HCT116 (cell line): ENCODE results near the gene OR56A5. TPM values are rescaled to one million over a fixed set of nuclear protein-coding genes. Genes with fewer than 3 reads are reported as not detected.

Source experiments
- ATAC-seq: fragments of 200-7000 bp; cut with Tn5 transposase; 2 replicates; pipeline ENCODE4 v1.9.1; 2020; ENCODE audit warnings: mild to moderate bottlenecking, moderate library complexity
- BruUV-seq: library from RNA; stranded (reverse); fragments of 400-500 nt; replicated peaks from 2 replicates; lab custom pipeline; 2021; lab: Mats Ljungman, UMichigan
- CTCF ChIA-PET: fragments of 300-600 bp; sonication (Branson Sonifier 250); formaldehyde crosslinking; loops from one replicate; lab custom pipeline; 2021; ENCODE audit warnings: antibody characterized with exemption; lab: Charles Lee
- POLR2A ChIA-PET: fragments of 300-600, 350-600 bp; sonication (Branson Sonifier 250); formaldehyde crosslinking; loops from one replicate; lab custom pipeline; 2021; ENCODE audit warnings: antibody characterized with exemption; lab: Charles Lee
- RAD21 ChIA-PET, 2 experiments: fragments of 300-600 bp; sonication (Branson Sonifier 250); formaldehyde crosslinking; loops; one replicate each; lab custom pipeline; 2023; ENCODE audit warnings: low total read pairs in 2 of 2; ENCODE audit not compliant: uncharacterized antibody in 2 of 2, unreplicated experiment in 2 of 2, low non-redundant PET in 1 of 2; lab: Charles Lee
- DNase-seq: peaks from one replicate; pipeline ENCODE4 v3.0.0-alpha.2; 2010; ENCODE audit warnings: low read depth, low spot score
- H2AFZ ChIP-seq: fragments of 200-600 bp; shearing (Covaris generic), sonication (generic); 2 replicates; pipeline ENCODE4 v1.6.1; 2017; ENCODE audit warnings: low read depth, mixed run types, mixed read lengths, antibody characterized with exemption, low read length; ENCODE audit not compliant: poor library complexity, severe bottlenecking
- H3K27ac ChIP-seq: 2 replicates; pipeline ENCODE4 v1.5.1; 2012; ENCODE audit warnings: low read depth, low read length
- H3K27me3 ChIP-seq: fragments of 200-600 bp; sonication (generic); 2 replicates; pipeline ENCODE4 v1.6.1; 2016; ENCODE audit warnings: mixed run types, low read length, mixed read lengths; ENCODE audit not compliant: insufficient read depth
- H3K36me3 ChIP-seq, 2 experiments: fragments of 200-500 bp in 1 of 2; fragments of 200-600 bp in 1 of 2; sonication (Bioruptor generic) in 1 of 2; sonication (generic) in 1 of 2; 2 replicates each; pipeline versions ENCODE4 v1.5.1 to v1.6.1; 2014 to 2016; ENCODE audit warnings: low read length in 2 of 2, inconsistent platforms in 1 of 2, mixed read lengths in 1 of 2, mixed run types in 1 of 2; ENCODE audit not compliant: insufficient read depth in 2 of 2, control insufficient read depth in 1 of 2
- H3K4me1 ChIP-seq, 2 experiments: fragments of 200-600 bp in 1 of 2; sonication (generic) in 1 of 2; 2 replicates each; pipeline versions ENCODE4 v1.5.1 to v1.6.1; 2012 to 2017; ENCODE audit warnings: low read length in 2 of 2, inconsistent platforms in 1 of 2, mild to moderate bottlenecking in 1 of 2, mixed read lengths in 1 of 2, mixed run types in 1 of 2, moderate library complexity in 1 of 2; ENCODE audit not compliant: insufficient read depth in 2 of 2, control insufficient read depth in 1 of 2
- H3K4me2 ChIP-seq: fragments of 200-600 bp; sonication (generic); 2 replicates; pipeline ENCODE4 v1.6.1; 2017; ENCODE audit warnings: mixed run types, low read length, mixed read lengths
- H3K4me3 ChIP-seq, 2 experiments: fragments of 200-600 bp in 1 of 2; sonication (generic) in 1 of 2; replicated peaks in 1 of 2; 2 replicates each; pipeline ENCODE4 v1.5.1; 2011 to 2016; ENCODE audit warnings: low read length in 2 of 2, control low read depth in 1 of 2, low read depth in 1 of 2, mild to moderate bottlenecking in 1 of 2, mixed read lengths in 1 of 2, mixed run types in 1 of 2
- H3K79me2 ChIP-seq: fragments of 200-600 bp; sonication (generic); 2 replicates; pipeline ENCODE4 v1.6.1; 2017; ENCODE audit warnings: mild to moderate bottlenecking, mixed run types, low read length, moderate library complexity, mixed read lengths; ENCODE audit not compliant: insufficient read depth
- H3K9ac ChIP-seq: fragments of 200-600 bp; sonication (generic); 2 replicates; pipeline ENCODE4 v1.6.1; 2016; ENCODE audit warnings: low read length, mixed read lengths
- H3K9me2 ChIP-seq: fragments of 200-600 bp; sonication (generic), shearing (Covaris generic); 2 replicates; pipeline ENCODE4 v1.6.1; 2017; ENCODE audit warnings: mixed run types, mild to moderate bottlenecking, moderate library complexity; ENCODE audit not compliant: insufficient read depth
- H3K9me3 ChIP-seq, 2 experiments: fragments of 200-500 bp in 1 of 2; fragments of 200-600 bp in 1 of 2; sonication (Bioruptor generic) in 1 of 2; sonication (generic) in 1 of 2; 2 replicates each; pipeline ENCODE4 v1.6.1; 2014 to 2017; ENCODE audit warnings: low read length in 2 of 2, mixed read lengths in 2 of 2, inconsistent platforms in 1 of 2, low read depth in 1 of 2, mild to moderate bottlenecking in 1 of 2, mixed run types in 1 of 2, moderate library complexity in 1 of 2; ENCODE audit not compliant: control insufficient read depth in 1 of 2, insufficient read depth in 1 of 2
- H4K20me1 ChIP-seq: fragments of 200-600 bp; sonication (generic), shearing (Covaris generic); 2 replicates; pipeline ENCODE4 v1.6.1; 2017; ENCODE audit warnings: mixed run types, mild to moderate bottlenecking, moderate library complexity; ENCODE audit not compliant: insufficient read depth
- EGR1 ChIP-seq: IDR thresholded peaks from 2 replicates; pipeline ENCODE4 v1.6.1; 2012; ENCODE audit warnings: low read depth
- EZH2 ChIP-seq: fragments of 200-600 bp; sonication (generic); IDR thresholded peaks from 2 replicates; pipeline ENCODE4 v1.6.1; 2017; ENCODE audit warnings: antibody characterized with exemption, mixed run types
- EZH2phosphoT487 ChIP-seq: fragments of 200-600 bp; IDR thresholded peaks from 2 replicates; pipeline ENCODE4 v1.6.1; 2018; ENCODE audit warnings: antibody characterized with exemption, borderline replicate concordance
- MAX ChIP-seq: IDR thresholded peaks from 2 replicates; pipeline ENCODE4 v1.6.1; 2012
- SIN3A ChIP-seq: IDR thresholded peaks from 2 replicates; pipeline ENCODE4 v1.6.1; 2012; ENCODE audit warnings: low read depth
- SRF ChIP-seq: IDR thresholded peaks from 2 replicates; pipeline ENCODE4 v1.6.1; 2012; ENCODE audit warnings: low read depth
- TCF7L2 ChIP-seq: IDR thresholded peaks from 2 replicates; pipeline ENCODE4 v1.7.0; 2011; ENCODE audit warnings: borderline replicate concordance, inconsistent platforms; ENCODE audit not compliant: insufficient read depth, insufficient read length; ENCODE audit errors: extremely low read depth
- YY1 ChIP-seq: IDR thresholded peaks from 2 replicates; pipeline ENCODE4 v1.6.1; 2011; ENCODE audit warnings: low read length, low read depth, moderate library complexity, mild to moderate bottlenecking; ENCODE audit not compliant: insufficient replicate concordance; ENCODE audit errors: extremely low read depth
- ZBTB33 ChIP-seq: IDR thresholded peaks from 2 replicates; pipeline ENCODE4 v1.6.1; 2011; ENCODE audit warnings: mild to moderate bottlenecking, low read length, moderate library complexity; ENCODE audit not compliant: insufficient replicate concordance; ENCODE audit errors: extremely low read depth
- intact Hi-C: fragments of 100-400 bp; cut with micrococcal nuclease; formaldehyde crosslinking; loops from 2 replicates; pipeline ENCODE4 v1.10.0; 2022
- total RNA-seq: library from RNA; stranded (reverse); gene quantifications from one replicate; pipeline ENCODE4 v1.2.1, GENCODE V29; 2021; ENCODE audit not compliant: unreplicated experiment

OR56A5 gene
- total RNA-seq, 1 experiment from 2014 or later = not detected

- BruUV-seq = no TSS peak
- RAD21 ChIA-PET = no interaction called here
- Histone ChIP-seq H3K9me3 (no peaks in the 10 kb centered on the region), H3K79me2 (no peaks in the 10 kb centered on the region)
- TF ChIP-seq ZBTB33 = no peak
- no peak for TF ChIP-seq TCF7L2
- TF ChIP-seq SIN3A = no peak
- TF ChIP-seq MAX = no peak
- no peak for TF ChIP-seq EGR1
- no peak for TF ChIP-seq SRF
- no peak for TF ChIP-seq EZH2phosphoT487
- TF ChIP-seq EZH2 = no peak
- no peak for TF ChIP-seq YY1
- TF ChIP-seq, all 23 proteins: peak for 0
- Histone ChIP-seq H3K9me2 (no peaks in the 10 kb centered on the region), H3K9ac (no peak within 1 kb of the TSS), H3K4me3 (no peak within 1 kb of the TSS), H3K4me1 (no peaks in the 10 kb centered on the region), H3K4me2 (no peak within 1 kb of the TSS), H3K36me3 (no peaks in the 10 kb centered on the region), H4K20me1 (no peaks in the 10 kb centered on the region), H3K27me3 (peaks cover 60% of the 10 kb centered on the region), H2AFZ (no peak within 1 kb of the TSS), H3K27ac (no peak within 1 kb of the TSS)
- CTCF ChIA-PET = no interaction called here
- ATAC-seq = no peak
- intact Hi-C loops = no loop called here
- POLR2A ChIA-PET = no interaction called here
- DNase-seq = no peak
These were observed 38.6 kb upstream of the OR56A5 start, which contains the start of gene OR56A4 for GRCh38 chr11:6006846-6007245. OR56A4 (minus strand) TSS chr11:6006946; CDS start chr11:6002992, 3,954 bp downstream.
